HEK293T (cell line): Measurements from ENCODE around the gene HIF3A.

ENCODE experiments used
- CTCF ChIA-PET: fragments of 350-600 bp; formaldehyde crosslinking; extraction: SDS; loops from one replicate; lab custom pipeline; 2021; ENCODE audit warnings: antibody characterized with exemption, inconsistent platforms; lab: Yijun Ruan, JAX
- POLR2A ChIA-PET: fragments of 350-600 bp; formaldehyde crosslinking; extraction: SDS; loops from one replicate; lab custom pipeline; 2020; ENCODE audit warnings: antibody characterized with exemption, inconsistent platforms; lab: Yijun Ruan, JAX
- DNase-seq: peaks from one replicate; pipeline ENCODE4 v3.0.0; 2012; ENCODE audit warnings: mixed read lengths; ENCODE audit errors: extremely low spot score
- ELF4 ChIP-seq: fragments of 450-650 bp; IDR thresholded peaks from 2 replicates; pipeline ENCODE4 v1.6.1; 2017; ENCODE audit warnings: antibody characterized with exemption
- FOXK2 ChIP-seq: fragments of 450-650 bp; IDR thresholded peaks from 2 replicates; pipeline ENCODE4 v1.6.1; 2016; ENCODE audit warnings: mild to moderate bottlenecking
- FOXM1 ChIP-seq: fragments of 450-650 bp; IDR thresholded peaks from 2 replicates; pipeline ENCODE4 v1.6.1; 2017; ENCODE audit warnings: mild to moderate bottlenecking, borderline replicate concordance
- LEF1 ChIP-seq: fragments of 450-650 bp; IDR thresholded peaks from 2 replicates; pipeline ENCODE4 v1.6.1; 2017; ENCODE audit warnings: mild to moderate bottlenecking, borderline replicate concordance
- TARDBP ChIP-seq: fragments of 450-650 bp; IDR thresholded peaks from 2 replicates; pipeline ENCODE4 v1.6.1; 2016
- TF ChIP-seq, protein P1 (sequence below): fragments of 450-650 bp; IDR thresholded peaks from 2 replicates; pipeline ENCODE4 v1.6.1; 2016

Gene HIF3A

DNA sequence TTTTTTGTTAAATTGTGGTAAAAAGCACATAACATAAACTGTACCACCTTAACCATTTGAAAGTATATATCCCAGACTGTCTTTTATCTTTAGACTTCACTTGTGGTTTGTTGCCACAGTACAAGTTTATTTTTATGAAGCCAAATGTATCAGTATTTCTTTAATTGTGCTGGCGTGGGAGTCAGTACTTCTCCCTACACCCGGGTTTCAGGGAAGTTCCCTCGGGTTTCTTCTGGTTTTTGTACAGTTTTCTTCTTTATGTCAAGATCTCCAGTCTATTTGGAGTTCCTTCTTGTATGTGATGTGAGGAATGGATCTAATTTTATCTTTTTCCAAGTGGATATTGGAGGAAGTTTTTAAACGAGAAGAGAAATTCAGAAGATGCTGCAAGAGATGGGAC is 96.0 kb downstream of the HIF3A start:
- ChIA-PET CTCF (no interaction called here), POLR2A (no interaction called here)
- TF ChIP-seq FOXK2: no peak
- TF ChIP-seq ELF4: no peak
- TF ChIP-seq FOXM1: no peak
- TF ChIP-seq TARDBP: no peak
- no peak for TF ChIP-seq LEF1
- TF ChIP-seq, protein P1, sequence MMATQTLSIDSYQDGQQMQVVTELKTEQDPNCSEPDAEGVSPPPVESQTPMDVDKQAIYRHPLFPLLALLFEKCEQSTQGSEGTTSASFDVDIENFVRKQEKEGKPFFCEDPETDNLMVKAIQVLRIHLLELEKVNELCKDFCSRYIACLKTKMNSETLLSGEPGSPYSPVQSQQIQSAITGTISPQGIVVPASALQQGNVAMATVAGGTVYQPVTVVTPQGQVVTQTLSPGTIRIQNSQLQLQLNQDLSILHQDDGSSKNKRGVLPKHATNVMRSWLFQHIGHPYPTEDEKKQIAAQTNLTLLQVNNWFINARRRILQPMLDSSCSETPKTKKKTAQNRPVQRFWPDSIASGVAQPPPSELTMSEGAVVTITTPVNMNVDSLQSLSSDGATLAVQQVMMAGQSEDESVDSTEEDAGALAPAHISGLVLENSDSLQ: no peak
- DNase-seq: no peak
